H54 (cell line): ENCODE data around the gene THSD8.
"Not testable (repeated sequence)": the region's sequence is repeated elsewhere in the genome, so short reads cannot be mapped to it uniquely, and the experiment has no call there.

Experiments used
- DNase-seq: peaks from one replicate; pipeline ENCODE4 v3.0.0; 2011; ENCODE audit warnings: low spot score, mixed read lengths; ENCODE audit not compliant: insufficient read length
- FAIRE-seq: peaks from 3 replicates; lab custom pipeline; 2011; peaks lifted over from hg19 to GRCh38; lab: Jason Lieb, UNC
- POLR2A ChIP-seq: IDR thresholded peaks from 2 replicates; pipeline ENCODE4 v1.6.1; 2011; ENCODE audit warnings: low read depth, mild to moderate bottlenecking, low read length

The THSD8 gene

GRCh38 chr19:12804051-12804450, 2.2 kb downstream of the THSD8 start:
- DNase-seq (no peak), FAIRE-seq (no peak)
- no peak for TF ChIP-seq POLR2A

GRCh38 chr19:12806242-12807081, 4.6 kb downstream of the THSD8 start, which contains the start of gene RNASEH2A:
TSS of gene RNASEH2A (plus strand) at chr19:12806584. CDS start at chr19:12806674, 90 bp downstream.
- peak; percentile 95 for DNase-seq
- peak; percentile 55 for FAIRE-seq
- TF ChIP-seq POLR2A: peak; percentile 78

- DNase-seq: no peak
- TF ChIP-seq POLR2A: no peak
- FAIRE-seq: no peak
These were observed 13.2 kb downstream of the THSD8 start for GRCh38 chr19:12815088-12815487.

DNA sequence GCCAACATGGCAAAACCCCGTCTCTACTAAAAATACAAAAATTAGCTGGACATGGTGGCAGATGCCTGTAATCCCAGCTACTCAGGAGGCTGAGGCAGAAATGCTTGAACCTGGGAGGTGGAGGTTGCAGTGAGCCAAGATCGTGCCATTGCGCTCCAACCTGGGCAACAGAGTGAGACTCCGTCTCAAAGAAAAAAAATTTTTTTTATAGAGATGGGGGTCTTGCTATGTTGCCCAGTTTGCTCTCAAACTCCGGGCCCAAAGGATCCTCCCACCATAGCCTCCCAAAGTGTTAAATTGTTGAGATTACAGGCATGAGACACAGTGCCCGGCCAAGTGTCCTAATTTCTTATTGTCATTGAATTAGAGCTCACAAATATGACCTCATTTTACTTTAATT, 15.3 kb downstream of the THSD8 start:
- not testable (repeated sequence) for DNase-seq, FAIRE-seq

DNA sequence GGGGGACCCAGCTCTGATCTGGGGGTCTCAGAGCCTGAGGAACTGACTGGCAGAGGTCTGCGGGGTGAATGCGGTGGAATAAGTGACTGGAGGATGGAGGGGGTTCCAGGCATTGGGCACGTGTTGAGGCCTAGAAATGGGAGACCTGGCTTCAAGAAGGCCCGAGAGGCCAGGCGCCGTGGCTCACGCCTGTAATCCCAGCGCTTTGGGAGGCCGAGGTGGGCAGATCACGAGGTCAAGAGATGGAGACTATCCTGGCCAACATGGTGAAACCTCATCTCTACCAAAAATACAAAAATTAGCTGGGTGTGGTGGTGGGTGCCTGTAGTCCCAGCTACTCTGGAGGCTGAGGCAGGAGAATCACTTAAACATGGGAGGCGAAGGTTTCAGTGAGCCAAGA, 15.9 kb downstream of the THSD8 start:
- DNase-seq, FAIRE-seq: not testable (repeated sequence)

- TF ChIP-seq POLR2A: no peak
- FAIRE-seq: no peak
These were observed 19.9 kb downstream of the THSD8 start for GRCh38 chr19:12821761-12822160.

GRCh38 chr19:12825254-12826131, 23.6 kb downstream of the THSD8 start:
- no peak for FAIRE-seq
- no peak for DNase-seq

More at GRCh38 chr19:12821761-12822160, 19.9 kb downstream of the THSD8 start:
- no peak for DNase-seq

DNA sequence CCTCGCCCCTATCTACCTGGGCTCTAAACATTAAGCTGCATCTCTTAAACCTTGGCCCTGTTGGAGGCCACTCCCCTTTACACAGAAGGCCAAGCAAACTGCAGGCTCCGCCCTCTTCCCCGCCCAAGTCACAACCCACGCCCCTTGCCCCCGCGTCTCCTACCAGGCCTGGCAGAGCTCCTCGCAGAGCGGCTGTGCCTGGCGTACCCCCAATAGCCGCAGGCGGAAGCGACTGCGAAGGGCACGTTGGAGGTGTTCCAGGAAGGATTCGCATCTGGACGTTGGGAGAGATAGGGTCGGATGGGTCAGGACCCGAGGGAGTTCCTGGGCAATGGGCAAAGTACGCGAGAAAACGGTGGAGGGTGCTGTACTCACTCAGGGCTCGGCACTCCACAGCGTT, 26.6 kb downstream of the THSD8 start:
- no peak for TF ChIP-seq POLR2A
- DNase-seq (no peak), FAIRE-seq (no peak)

More at GRCh38 chr19:12825254-12826131, 23.6 kb downstream of the THSD8 start:
- no peak for TF ChIP-seq POLR2A

GRCh38 chr19:12833418-12833737, 31.5 kb downstream of the THSD8 start:
- DNase-seq (no peak), FAIRE-seq (no peak)
- TF ChIP-seq POLR2A: no peak

DNA sequence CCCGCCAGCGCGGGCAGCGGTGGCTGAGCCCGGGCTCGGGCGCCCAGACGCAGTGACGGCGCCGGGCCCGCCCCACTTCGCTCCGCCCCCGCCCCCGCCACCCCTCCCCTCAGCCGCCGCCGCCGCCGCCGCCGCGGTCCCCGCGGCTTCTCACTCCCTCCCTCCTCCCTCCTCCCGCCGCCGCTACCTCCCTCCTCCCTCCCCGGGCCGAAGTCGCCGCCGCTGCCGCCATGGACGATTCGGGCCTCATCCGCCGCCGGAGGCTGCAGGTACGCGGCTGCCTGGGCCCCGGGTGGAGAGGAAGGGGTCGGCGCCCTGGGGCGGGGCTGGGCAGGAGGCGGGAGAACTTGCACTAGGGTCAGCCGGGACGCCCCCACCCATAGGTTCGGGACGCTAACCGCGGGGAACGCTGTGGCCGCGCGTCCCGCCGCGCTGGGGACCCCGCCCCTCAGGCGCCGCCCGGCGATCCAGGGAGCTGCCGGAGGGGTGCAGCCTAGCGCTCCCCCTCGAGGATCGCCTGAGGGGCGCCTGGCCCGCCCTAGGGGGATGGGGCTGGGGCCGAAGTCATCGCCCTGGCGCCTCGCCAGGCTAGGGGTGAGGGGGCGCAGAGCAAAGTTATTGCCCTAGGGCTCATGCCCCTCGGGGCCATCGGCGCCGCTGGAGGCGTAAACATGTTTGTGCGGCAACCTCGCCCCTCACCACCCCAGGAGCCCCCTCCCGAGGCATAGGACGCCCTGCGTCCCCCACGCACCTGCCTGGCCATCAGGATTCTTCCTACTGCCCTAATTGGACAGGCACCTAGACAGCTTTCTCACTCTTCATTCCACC, 32.1 kb downstream of the THSD8 start:
- FAIRE-seq (no peak), DNase-seq (no peak)
- TF ChIP-seq POLR2A: no peak

DNA sequence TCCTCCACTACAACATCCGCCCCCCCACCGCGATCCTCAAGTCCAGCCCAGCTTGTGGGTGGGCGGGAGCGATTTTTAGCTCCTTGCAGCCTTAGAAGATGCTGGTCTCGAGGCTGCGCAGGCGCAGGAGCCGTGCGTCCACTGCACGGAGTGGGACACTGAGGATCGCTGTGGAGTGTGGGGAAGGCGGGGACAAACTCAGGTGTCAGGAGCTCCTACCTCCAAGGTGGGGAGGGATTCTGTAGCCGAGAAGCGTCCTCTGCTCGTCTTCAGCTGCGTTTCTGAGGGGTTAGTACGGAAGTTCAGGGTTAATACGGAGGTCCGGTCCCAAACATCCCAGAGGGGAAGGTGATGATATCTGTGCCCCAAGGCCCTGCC, 32.7 kb downstream of the THSD8 start, which contains the start of gene RTBDN:
Gene RTBDN, minus strand, starts transcription at position 14 of the 378 bp plus-strand sequence. CDS start 4,600 bp downstream, outside the sequence.
- DNase-seq: no peak
- FAIRE-seq: no peak
- no peak for TF ChIP-seq POLR2A

GRCh38 chr19:12834976-12835757, 33.3 kb downstream of the THSD8 start:
- no peak for FAIRE-seq
- no peak for DNase-seq
- TF ChIP-seq POLR2A: no peak

GRCh38 chr19:12836529-12836863, 34.6 kb downstream of the THSD8 start:
- TF ChIP-seq POLR2A: no peak
- no peak for FAIRE-seq

More at GRCh38 chr19:12836529-12836863, 34.6 kb downstream of the THSD8 start:
- DNase-seq: no peak
